Activated effector memory CD4-positive, alpha-beta T cell treated with Interleukin-2 at 50 U/mL for 16 hours (primary cell): Measurements from ENCODE around the gene PCK2.

Source experiments
- DNase-seq: peaks from one replicate; pipeline ENCODE4 v3.0.0-alpha.2; 2020

The PCK2 gene

DNA sequence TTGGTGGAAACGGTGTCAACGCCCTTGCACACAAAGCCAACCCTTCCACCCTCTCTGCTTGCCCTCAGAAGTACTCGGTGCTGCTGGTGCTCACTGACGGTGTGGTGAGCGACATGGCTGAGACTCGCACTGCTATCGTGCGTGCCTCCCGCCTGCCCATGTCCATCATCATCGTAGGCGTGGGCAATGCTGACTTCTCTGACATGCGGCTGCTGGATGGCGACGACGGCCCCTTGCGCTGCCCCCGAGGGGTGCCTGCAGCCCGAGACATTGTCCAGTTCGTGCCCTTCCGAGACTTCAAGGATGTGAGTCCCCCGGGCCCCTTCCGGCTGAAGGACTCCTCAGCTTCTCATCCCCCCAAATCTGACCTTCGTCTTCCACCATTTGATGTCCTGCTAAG is 17.0 kb upstream of the PCK2 start:
- no peak for DNase-seq

DNA sequence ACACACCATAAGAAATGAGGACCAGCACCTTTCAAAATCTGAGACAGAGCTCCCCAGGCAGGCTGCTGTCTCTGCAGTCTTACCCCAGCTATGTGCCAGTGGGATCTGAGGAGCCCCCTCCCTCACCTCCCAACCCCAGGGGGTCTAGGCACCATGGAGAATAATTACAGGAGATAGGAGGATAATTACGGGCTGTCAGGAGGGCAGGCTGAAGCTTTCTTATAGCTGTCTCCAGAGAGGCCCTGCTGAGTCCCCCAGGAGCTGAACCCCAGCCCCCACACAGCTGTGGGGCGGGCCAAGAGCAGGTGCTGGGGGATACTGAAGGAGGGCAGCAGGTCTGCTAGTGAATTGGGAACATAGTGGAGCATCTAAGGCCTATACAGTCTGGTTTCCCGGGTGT is 16.0 kb upstream of the PCK2 start:
- no peak for DNase-seq

DNA sequence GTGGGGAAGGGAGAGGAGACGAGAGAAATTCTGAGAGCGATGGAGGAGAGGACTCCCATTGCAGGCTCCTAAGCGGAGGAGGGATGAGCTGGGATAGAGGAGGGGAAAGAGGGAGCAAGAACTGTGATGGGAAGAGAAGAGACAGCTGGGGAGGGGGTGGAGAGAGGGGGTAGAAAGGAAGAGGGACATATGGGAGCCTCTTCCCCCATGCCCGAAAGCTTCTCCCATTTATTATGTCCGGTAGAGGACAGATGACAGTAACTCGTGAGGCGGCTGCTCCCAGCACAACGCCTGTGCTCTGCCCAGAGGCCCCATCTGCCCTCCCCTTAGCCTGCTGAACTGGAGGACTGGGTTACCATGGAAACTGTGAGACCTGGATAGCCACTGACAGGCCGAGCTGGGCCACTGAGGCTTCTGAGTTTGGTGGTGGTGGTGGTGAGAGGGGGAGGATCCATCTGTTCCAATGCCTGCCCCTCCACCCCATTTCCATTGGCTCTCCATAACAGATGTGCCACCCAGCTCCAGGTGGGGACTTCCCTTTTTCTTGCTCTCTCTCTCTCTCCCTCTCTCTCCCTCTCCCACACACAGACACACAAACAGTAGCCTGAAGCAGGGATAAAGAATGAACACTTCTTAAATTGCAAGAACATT is 14.5 kb upstream of the PCK2 start:
- DNase-seq, result no peak

DNA sequence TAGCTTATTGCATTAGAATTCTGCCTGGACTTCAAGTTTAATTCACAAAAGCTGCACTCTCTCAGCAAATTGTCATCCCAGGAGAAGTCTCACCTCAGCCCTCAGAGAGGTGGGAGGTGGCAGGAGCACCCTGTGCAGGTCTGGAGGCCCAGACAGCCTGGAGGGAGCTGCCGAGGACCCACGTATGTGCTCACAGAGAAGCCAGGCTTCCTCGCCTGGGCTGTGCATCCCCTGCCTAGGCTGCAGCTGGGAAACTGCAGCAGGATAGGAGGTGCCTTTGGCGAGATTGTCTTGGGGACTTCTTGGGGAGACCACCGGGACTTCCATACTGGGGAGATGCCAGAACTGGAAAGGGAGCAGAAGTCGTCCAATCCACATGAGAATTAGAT is 14.0 kb upstream of the PCK2 start:
- no peak for DNase-seq

DNA sequence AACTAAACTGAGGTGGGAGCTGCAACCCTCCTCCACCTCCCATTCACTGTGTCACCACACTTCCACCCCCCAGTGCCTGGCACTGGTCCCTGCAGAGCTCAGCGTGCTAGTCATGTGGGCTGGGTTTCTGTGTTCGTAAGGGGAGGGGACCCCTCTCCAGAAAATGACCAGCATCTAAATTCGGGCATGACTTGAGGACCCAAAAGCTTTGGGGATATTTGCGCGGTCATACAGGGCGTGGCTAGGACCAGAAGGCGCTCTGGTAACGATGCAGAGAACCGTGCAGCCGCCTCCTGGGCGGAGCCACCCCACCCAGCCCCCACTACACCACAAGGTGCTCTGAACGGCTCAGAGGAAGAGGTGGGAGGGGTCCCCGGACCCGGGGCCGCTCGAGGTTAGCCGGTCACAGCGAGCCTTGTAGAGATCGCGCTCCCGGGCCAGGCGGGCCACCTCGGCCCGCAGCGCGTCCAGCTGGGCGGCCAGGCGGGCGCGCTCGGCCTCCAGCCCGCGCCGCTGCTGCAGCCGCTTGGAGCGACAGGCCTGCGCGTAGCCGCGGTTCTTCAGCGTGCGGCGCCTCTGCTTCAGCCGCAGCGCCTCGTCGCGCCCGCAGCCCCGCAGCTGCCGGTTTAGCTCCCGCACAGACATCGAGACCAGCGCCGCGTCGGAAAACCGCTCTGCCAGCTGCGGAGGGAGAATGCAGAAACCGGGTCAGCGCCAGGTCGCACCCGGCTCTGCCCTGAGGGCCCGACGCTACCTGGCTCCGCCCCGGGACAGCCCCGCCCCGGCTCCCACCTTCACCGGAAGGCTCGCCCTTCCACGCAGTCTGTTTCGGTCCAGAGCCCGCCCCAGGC is 13.0 kb upstream of the PCK2 start:
- DNase-seq, result peak; percentile 66

DNA sequence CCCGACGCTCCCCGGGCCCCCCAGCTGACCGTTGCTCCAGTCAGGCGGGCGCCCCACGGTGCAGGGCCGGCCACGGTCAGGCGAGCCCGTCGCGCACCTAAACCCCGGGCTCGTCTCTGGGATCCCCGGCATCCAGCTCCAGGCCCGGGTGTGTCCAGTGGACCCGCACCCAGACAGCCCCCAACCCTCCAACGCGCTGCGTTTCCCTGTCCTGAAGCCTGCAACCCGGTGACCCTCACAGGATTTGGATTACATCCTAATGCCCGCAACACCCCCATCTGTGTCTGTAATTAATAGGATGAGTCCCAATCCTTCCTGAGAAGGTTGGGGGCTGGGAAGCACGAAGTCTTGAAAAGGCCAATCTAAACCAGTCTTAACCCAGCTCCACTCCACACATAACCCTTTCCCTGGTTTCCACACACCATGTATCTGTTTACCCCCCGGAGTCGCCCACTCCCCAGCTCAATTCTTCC is 12.3 kb upstream of the PCK2 start:
- DNase-seq, result no peak

DNA sequence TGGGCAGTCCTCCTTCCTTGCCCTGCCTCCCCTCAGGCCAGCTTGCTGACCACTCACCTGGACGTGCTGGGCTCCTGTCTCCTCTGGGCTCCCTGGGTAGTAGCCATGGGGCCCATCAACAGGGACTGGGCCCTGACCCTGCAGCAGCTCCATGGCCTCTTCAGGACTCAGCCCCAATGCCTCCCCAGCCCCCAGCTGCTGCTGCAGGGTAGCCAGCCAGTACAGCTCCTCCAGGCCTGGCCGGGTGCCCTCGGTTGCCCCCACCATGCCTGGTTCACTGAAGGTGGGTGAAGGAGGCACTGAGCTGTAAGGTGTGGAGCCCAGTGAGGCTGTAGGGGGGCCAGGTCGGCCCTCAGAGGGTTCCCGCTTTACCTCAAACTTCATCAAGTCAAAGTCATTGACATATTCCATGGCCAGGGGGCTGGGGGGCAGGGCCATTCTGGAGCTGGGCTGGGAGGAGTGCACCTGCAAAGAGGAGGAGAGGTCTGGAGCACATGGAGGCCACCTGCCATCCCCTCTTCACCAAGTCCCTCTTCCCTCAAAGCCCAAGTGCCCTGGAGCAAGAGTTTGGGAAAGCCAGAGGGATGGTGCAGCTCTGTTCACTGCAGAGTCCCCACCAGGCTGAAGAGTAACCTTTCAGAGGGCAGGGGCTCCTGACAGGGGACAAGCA is 11.6 kb upstream of the PCK2 start:
- no peak for DNase-seq

DNA sequence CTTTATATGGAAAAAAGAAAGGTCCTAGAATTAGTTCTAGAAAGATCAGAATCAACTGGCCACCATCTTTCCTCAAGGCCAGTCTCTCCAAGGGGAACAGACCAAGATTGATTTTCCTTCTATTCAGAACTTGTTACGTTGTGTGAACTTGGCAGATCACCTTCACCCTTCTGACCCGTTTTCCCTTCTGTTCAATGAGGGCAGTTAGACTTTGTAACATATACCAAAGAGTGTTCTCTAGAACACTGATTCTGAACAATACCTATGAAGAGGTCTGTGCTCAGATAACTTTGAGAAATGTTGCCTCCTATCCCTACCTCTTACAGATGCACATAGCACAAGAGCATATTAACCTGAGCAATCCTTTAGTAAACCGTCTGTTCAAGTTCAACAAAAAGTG is 10.6 kb upstream of the PCK2 start:
- no peak for DNase-seq

DNA sequence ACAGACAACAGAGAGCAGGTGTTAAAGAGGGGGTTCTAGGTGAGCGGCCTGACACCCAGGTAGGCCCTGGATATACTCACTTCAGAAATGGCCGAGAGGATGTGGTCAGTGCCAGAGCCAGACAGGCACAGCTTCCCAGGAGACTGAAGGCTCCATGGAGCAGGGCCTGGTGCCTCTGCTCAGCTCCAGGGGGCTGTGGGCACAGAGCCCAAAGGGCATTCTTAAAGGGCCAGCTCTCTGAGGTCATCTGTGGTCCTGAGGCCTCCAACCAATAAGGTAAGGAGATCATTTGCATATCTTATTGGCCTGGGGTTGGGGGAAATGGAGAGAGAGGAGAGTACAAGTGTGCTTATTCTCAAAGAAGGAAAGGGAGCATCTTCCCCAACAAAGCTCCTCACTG is 9.7 kb upstream of the PCK2 start:
- no peak for DNase-seq

DNA sequence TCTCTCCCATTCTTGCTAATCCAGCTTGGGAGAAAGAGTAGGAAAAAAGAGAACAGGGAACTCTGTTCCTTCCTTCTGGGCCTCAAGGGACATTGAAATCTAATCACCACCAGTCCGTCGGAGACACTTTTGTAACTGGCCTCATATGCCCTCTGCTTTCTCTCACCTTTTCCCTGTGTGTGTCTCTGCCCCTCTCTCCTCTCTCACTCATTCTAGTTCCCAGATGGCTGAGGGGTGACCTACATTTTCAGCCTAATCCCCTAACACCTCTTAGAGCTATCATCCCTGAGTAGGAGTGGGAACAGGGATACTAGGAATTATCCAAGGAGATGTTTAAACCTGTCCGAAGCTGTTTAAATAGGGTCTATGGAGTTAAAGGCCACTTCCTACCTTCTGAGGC is 8.9 kb upstream of the PCK2 start:
- no peak for DNase-seq

DNA sequence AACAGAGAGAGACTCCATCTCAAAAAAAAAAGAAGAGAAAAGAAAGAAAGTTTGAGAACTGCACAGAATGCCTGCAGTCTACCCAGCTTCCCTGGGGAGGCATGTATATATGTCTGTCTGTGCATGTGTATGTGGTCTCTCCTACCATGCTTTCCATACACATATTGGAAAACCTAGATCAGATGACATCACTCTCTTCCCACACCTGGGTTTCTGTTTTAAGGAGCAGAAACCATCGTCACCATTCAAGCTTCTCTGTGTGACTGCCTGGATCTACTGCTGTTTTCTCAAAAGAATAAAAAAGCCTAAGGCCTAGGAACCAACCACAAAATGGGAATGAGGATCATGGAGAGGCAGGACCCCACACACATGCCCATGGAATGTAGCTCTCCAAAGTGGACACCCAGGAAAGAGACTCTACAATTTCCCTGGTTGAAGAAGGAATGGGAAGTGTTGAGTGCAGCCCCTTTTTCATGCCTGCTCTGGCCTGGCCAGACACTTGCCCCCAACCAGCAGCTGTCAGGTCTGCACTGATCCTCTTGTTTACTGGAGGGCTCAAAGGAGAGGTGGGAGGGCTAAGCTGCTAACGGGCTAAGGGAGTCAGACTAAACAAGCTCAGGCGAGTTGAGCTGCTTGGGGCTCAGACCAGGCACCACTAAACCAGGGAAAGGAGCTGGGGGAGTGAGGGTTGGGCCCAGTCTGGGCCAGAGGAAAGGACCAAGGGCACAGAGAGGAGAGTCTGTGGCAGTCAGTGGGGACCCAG is 7.7 kb upstream of the PCK2 start:
- DNase-seq, result no peak

DNA sequence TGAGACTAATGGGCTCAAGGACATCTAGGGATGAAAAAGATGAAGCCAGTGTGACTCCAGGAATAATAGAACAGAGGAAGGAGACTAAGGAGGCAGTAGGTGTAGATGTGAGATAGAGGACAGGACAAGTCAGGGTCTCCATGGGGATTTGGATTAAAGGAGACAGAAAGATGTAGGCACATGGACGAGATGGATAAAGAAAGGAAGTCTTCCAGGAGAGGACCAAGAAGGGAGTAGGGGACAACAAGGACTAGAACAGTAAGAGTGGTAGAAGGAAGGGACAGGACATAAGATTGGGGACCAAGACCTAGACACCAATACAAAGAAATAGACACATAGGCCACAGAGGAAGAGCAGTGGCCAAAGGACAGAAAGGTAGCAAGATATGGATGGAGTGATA is 7.1 kb upstream of the PCK2 start:
- DNase-seq, result no peak

DNA sequence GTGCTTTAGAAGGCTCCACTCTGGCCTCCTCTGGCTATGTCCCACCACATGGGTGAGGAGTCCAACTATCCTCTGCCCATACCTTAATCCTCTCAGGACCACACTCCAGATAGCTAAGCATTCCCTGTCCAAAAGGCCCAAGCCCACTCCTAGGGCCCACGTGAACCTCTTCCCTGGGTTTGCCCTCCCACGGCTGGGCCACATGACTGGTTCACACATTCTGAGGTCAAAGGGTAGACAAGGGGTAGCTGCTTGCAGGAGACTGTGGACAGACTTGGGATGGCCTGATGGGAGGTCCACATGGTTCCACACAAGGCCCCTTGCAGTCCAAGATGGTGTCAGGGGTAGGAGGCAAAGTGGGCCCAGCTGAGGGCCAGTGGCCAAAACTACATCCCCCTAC is 6.0 kb upstream of the PCK2 start:
- DNase-seq, result no peak

DNA sequence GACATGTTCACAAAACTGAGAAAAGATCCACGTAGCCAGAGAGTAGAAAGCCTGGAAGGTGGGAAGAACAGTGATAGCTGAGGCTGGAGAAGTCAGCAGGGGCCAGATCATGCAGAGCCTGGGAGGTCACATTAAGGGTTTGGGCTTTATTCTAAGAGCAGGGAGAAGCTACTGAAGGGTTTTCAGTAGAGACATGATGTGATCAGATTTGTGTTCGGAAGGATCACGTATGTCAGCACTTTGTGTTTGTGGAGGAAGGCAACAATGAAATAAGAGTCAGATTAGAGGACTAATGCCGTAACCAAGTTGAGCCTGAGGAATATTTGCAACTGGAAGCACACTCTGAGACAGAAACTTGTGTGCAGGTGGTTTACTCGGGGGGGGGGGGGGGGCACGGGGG is 4.2 kb upstream of the PCK2 start:
- DNase-seq, result no peak

DNA sequence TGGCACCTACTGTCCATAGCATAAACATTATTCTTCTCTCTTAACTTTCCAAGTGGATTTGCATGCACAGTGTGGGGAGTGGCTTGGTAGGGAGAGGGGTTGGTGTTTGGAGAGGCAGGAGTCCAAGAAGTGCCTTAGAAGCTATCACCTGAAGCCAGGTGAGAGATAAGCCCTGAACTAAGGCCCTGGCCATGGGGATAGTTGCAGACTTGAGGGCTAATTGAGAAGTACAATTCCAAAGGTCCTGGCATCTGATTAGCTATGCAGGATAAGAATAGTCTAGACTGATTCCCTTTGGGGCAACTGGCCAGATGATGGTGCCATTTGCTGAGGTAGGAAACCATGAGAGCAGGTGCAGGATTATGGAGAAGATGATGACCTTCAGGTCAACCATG is 2.0 kb upstream of the PCK2 start:
- DNase-seq, result no peak

DNA sequence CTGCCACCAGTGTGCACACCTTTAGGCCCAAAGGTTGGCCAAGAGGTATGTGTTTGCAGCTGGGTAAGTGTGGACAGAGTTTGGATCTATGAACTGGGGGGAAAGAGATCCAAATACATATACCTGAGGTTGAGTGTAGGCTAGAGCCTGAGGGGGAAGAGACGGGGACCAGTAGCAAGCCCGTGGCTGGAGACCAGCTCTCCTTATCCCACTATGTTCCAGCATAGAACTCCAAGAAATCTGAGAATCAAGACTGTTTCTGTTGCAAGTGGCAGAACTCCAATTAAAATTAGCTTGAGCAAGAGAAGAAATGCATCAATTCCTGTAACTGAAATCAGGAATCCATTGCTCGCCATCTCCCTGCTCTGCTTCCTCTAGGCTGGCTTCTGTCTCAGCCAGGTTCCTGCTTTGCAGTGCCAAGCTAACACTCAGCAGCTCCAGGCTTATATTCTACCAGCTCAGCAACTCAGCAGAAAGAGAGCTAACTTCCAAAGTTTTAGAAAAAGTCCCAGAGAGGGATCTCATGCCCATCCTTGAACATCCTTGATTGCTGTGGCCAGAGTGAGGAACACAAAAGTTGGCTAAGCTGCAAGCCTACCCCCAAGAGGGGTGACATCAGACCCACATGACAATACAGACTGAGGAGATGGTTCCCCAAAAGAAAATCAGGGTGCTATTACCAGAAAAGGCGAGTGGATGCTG is 1.5 kb upstream of the PCK2 start:
- DNase-seq, result no peak

DNA sequence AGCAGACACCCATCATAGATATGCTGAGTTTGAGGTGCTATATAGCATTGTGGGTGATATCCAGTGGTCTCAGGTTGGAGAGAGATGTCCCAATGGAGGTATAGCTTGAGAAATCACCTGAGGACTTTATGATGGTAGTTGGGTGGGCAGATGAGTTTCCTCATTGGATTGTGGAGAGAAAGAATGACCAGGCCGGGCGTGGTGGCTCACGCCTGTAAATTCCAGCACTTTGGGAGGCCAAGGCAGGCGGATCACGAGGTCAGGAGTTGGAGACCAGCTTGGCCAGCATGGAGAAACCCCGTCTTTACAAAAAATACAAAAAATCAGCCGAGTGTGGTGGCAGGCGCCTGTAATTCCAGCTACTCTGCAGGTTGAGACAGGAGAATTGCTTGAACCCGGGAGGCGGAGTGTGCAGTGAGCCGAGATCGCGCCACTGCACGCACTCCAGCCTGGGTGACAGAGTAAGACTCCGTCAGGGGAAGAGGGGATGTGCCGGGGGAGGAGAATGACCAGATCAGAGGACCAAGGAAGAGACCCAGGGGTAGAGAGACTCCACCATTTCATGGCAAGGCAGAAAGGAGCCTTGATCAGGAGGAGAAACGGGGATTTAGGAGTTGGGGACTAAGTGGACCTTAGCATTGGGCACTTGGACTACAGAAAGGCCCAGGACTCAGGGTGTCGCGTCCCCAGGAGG is 757 bp upstream of the PCK2 start:
- no peak for DNase-seq

DNA sequence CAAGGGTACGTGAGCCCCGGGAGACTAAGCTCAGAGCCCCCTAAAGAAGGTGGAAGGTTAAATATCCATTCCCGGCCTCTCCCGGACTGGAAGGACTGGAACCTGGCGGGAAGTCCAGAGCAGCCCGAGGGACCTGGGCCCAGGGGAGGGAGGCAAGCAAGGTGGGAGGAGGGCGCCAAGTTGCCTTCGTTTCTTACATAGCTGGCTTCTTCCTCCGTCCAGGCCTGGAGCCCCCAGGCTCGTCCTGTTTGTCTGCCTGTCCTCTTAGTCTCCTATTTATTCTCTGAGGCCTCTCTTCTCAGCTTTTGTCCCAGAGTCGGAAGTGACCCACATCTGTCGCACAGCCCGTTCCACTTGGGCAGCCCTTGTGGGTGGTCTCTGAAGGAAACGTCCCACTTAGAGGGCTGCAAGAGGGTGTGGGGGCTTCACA is 745 bp downstream of the PCK2 start:
- DNase-seq, result no peak

DNA sequence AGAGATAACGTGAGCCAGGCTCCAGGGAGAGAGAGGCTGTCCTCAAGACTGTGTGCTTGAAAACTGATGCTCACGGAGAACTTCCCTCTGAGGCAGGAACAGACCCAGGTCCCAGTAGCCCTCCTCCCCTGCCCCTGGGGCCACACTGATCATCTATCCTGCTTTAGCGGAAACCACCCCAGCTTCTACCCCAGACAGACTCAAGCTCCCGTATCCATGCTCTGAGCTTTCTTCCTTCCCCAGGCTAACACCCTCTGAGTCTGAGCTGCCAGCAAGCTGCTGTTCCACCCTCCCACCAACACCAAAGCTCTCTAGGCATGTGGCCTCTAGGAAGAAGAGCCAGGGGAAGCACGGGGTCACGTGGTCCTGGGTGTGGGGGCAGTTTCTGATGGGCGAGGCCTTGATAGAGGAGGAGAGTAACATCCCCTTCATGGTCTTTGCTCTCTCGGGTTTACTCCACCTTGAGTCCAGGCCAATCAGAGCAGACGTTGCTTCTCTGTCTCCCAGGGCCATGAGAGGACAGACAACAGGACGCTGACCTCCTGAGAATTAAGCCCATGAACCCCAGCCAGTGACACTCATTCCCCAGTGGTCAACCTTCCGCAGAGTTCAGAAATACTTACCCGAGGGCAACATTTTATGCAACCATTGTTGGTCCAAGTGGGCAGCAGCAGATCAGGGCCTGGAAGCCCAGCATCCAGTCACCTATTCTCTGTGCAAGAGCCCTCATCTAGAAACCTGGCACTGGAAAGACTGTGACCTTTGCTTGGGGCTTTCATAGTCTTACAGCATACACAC is 1.4 kb downstream of the PCK2 start:
- peak; percentile 8 for DNase-seq

DNA sequence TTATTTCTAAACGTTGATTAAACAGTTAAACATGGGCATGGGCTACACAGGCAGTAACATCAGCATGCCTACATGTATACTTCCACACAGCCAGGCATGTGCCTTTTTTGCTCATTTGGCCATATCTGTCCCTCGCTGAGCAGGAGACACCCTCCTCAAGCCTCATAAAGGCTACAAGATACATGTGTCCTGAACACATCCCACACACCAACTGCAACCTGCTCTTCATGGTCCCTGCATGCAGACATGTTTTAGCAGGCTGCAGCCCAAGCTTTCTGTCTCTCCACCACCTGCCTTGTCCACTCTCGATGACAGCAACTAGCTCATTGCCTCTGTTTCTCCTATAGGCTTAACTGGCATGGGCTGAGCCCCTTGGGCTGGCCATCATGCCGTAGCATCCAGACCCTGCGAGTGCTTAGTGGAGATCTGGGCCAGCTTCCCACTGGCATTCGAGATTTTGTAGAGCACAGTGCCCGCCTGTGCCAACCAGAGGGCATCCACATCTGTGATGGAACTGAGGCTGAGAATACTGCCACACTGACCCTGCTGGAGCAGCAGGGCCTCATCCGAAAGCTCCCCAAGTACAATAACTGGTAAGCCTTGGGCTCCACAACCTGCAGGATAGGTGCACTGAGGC is 2.6 kb downstream of the PCK2 start:
- DNase-seq, result no peak
